ENCODE results near the gene DARS1. TPM values are rescaled to one million over a fixed set of nuclear protein-coding genes. Genes with fewer than 3 reads are reported as not detected.
"Not testable (repeated sequence)": the region's sequence is repeated elsewhere in the genome, so short reads cannot be mapped to it uniquely, and the experiment has no call there.

DARS1 gene
- total RNA-seq, 1 experiment from 2014 or later: 85.3 TPM

GRCh38 chr2:135882415-135882814 is 103.0 kb downstream of the DARS1 start:
- Histone ChIP-seq H3K36me3 (ENCODE audit: control insufficient read depth, insufficient read depth, low read length) (no peaks in the 10 kb centered on the region), H3K27me3 (ENCODE audit: control insufficient read depth, insufficient read depth, low read length) (0 out of 2 replicates have a peak, but pooled peaks cover 7% of the 10 kb centered on the region), H3K9me3 (ENCODE audit: control insufficient read depth, insufficient read depth, low read depth, low read length) (no peaks in the 10 kb centered on the region), H3K4me3 (ENCODE audit: low read depth in 2 of 2, low read length in 2 of 2) (no peak overlapping the region), H3K4me1 (ENCODE audit: control insufficient read depth, insufficient read depth, low read length) (no peaks in the 10 kb centered on the region), H3K27ac (ENCODE audit: low read length) (no peak overlapping the region)
- TF ChIP-seq, protein P1, sequence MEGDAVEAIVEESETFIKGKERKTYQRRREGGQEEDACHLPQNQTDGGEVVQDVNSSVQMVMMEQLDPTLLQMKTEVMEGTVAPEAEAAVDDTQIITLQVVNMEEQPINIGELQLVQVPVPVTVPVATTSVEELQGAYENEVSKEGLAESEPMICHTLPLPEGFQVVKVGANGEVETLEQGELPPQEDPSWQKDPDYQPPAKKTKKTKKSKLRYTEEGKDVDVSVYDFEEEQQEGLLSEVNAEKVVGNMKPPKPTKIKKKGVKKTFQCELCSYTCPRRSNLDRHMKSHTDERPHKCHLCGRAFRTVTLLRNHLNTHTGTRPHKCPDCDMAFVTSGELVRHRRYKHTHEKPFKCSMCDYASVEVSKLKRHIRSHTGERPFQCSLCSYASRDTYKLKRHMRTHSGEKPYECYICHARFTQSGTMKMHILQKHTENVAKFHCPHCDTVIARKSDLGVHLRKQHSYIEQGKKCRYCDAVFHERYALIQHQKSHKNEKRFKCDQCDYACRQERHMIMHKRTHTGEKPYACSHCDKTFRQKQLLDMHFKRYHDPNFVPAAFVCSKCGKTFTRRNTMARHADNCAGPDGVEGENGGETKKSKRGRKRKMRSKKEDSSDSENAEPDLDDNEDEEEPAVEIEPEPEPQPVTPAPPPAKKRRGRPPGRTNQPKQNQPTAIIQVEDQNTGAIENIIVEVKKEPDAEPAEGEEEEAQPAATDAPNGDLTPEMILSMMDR (IDR thresholded peaks at IDR 0.05): no peak
- TF ChIP-seq POLR2AphosphoS5 (IDR thresholded peaks at IDR 0.05; ENCODE audit: low read depth, low read length) (no peak), TCF7L2 (IDR thresholded peaks at IDR 0.05; ENCODE audit: low read depth, low read length) (no peak)
- TF ChIP-seq, protein P2, sequence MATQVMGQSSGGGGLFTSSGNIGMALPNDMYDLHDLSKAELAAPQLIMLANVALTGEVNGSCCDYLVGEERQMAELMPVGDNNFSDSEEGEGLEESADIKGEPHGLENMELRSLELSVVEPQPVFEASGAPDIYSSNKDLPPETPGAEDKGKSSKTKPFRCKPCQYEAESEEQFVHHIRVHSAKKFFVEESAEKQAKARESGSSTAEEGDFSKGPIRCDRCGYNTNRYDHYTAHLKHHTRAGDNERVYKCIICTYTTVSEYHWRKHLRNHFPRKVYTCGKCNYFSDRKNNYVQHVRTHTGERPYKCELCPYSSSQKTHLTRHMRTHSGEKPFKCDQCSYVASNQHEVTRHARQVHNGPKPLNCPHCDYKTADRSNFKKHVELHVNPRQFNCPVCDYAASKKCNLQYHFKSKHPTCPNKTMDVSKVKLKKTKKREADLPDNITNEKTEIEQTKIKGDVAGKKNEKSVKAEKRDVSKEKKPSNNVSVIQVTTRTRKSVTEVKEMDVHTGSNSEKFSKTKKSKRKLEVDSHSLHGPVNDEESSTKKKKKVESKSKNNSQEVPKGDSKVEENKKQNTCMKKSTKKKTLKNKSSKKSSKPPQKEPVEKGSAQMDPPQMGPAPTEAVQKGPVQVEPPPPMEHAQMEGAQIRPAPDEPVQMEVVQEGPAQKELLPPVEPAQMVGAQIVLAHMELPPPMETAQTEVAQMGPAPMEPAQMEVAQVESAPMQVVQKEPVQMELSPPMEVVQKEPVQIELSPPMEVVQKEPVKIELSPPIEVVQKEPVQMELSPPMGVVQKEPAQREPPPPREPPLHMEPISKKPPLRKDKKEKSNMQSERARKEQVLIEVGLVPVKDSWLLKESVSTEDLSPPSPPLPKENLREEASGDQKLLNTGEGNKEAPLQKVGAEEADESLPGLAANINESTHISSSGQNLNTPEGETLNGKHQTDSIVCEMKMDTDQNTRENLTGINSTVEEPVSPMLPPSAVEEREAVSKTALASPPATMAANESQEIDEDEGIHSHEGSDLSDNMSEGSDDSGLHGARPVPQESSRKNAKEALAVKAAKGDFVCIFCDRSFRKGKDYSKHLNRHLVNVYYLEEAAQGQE (IDR thresholded peaks at IDR 0.05; ENCODE audit: insufficient read depth in 1 of 2, low read depth in 2 of 2, low read length in 1 of 2): no peak
- POLR2A ChIA-PET: no interaction called here
- BruUV-seq (replicated peaks): no TSS peak
- CTCF ChIA-PET: no interaction called here
- no peak for DNase-seq (ENCODE audit: low read depth, low spot score)
- no peak for ATAC-seq
- intact Hi-C loops (cut with micrococcal nuclease; ENCODE audit: unreplicated experiment): no loop called here
- in situ Hi-C loops (cut with HindIII; ENCODE audit: low pct_unique_long_range_greater_than_20kb, low sequenced_read_pairs): no loop called here

GRCh38 chr2:135876770-135877169 is 108.7 kb downstream of the DARS1 start:
- H3K4me1 ChIP-seq (ENCODE audit: control insufficient read depth, insufficient read depth, low read length); BruUV-seq (replicated peaks); H3K9me3 ChIP-seq (ENCODE audit: control insufficient read depth, insufficient read depth, low read depth, low read length); H3K27me3 ChIP-seq (ENCODE audit: control insufficient read depth, insufficient read depth, low read length); DNase-seq (ENCODE audit: low read depth, low spot score); in situ Hi-C loops (cut with HindIII; ENCODE audit: low pct_unique_long_range_greater_than_20kb, low sequenced_read_pairs); intact Hi-C loops (cut with micrococcal nuclease; ENCODE audit: unreplicated experiment); H3K36me3 ChIP-seq (ENCODE audit: control insufficient read depth, insufficient read depth, low read length): not testable (repeated sequence)
- Histone ChIP-seq H3K4me3 (ENCODE audit: low read depth in 2 of 2, low read length in 2 of 2) (peak overlapping the region; percentile 68 to 78), H3K27ac (ENCODE audit: low read length) (peak overlapping the region; percentile 72)
- 0 out of 2 replicates have a peak, but pooled peaks have one; percentile 1 for ATAC-seq
- POLR2A ChIA-PET: interaction anchor here (0.7 to 1.0 kb wide), 3 partner anchors 9 to 97 kb away, joined by 4 to 10 read pairs (median 6); no protein-coding TSS in a partner anchor
- CTCF ChIA-PET: interaction anchor here (0.7 kb wide), 1 partner anchor 26 kb away, joined by 4 read pairs; no protein-coding TSS in a partner anchor

DNA sequence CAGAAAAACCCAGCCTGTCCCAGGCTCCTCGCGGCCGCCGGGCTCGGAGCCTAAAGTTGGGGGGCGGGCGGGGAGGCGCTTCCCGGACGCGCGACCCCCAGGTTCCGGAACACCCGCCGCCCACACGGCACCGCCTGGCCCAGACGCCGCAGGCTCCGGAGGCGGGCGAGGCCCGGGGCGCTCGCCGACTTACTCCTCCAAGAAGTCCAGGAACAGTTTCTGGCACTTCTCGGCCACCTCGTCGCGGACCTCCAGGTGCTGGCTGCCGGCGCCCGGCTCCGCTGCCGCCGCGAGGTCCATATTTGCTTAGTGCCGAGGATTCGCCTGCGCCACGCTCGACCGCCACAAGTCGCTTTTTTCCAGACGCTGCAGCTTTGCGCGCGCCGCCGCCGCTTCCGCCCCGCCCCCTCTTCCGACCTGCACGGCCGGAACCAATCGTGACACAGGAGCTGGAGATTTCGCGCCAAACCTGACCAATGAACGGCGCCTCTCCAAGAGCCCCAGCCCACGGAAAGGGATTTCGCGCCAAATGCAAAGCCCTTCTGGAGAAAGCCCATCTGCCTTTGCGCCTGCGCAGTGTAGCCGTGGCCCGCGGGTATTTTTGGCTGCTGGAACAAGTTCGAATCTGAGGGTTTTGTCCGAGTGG is 109.2 kb downstream of the DARS1 start, which contains the start of gene MCM6:
TSS of gene MCM6 (minus strand) at position 378 of the 646 bp plus-strand sequence. CDS start at position 300, 78 bp downstream.
- BruUV-seq (replicated peaks): no TSS peak
- DNase-seq (ENCODE audit: low read depth, low spot score): peak; percentile 93
- ATAC-seq: peak; percentile 98
- H3K36me3 ChIP-seq (ENCODE audit: control insufficient read depth, insufficient read depth, low read length): no peaks in the 10 kb centered on the region; the same call in 1 of the 2 replicates
- H3K4me1 ChIP-seq (ENCODE audit: control insufficient read depth, insufficient read depth, low read length): peaks cover 9% of the 10 kb centered on the region; the same call in 1 of the 2 replicates
- intact Hi-C loops (cut with micrococcal nuclease; ENCODE audit: unreplicated experiment): no loop called here
- H3K9me3 ChIP-seq (ENCODE audit: control insufficient read depth, insufficient read depth, low read depth, low read length): no peaks in the 10 kb centered on the region
- CTCF ChIA-PET: interaction anchor here (0.7 kb wide), 1 partner anchor 25 kb away, joined by 4 read pairs; no protein-coding TSS in a partner anchor
- H3K4me3 ChIP-seq (ENCODE audit: low read depth in 2 of 2, low read length in 2 of 2): peak within 1 kb of the TSS; percentile 68 to 78
- POLR2A ChIA-PET: interaction anchor here (0.7 to 1.1 kb wide), 4 partner anchors 9 to 110 kb away, joined by 3 to 10 read pairs (median 5); no protein-coding TSS in a partner anchor
- in situ Hi-C loops (cut with HindIII; ENCODE audit: low pct_unique_long_range_greater_than_20kb, low sequenced_read_pairs): no loop called here
- TF ChIP-seq TCF7L2 (IDR thresholded peaks at IDR 0.05; ENCODE audit: low read depth, low read length) (0 out of 2 replicates have a peak, but pooled peaks have one; percentile 36), POLR2AphosphoS5 (IDR thresholded peaks at IDR 0.05; ENCODE audit: low read depth, low read length) (peak; percentile 43; the same call in 1 of the 2 replicates), SIN3A (IDR thresholded peaks at IDR 0.05; ENCODE audit: borderline replicate concordance, insufficient read depth, low read depth, low read length) (0 out of 2 replicates have a peak, but pooled peaks have one; percentile 36)
- TF ChIP-seq, protein P1 (IDR thresholded peaks at IDR 0.05): no peak
- TF ChIP-seq, protein P2 (IDR thresholded peaks at IDR 0.05; ENCODE audit: insufficient read depth in 1 of 2, low read depth in 2 of 2, low read length in 1 of 2): no peak
- H3K27me3 ChIP-seq (ENCODE audit: control insufficient read depth, insufficient read depth, low read length): no peaks in the 10 kb centered on the region
- H3K27ac ChIP-seq (ENCODE audit: low read length): peak within 1 kb of the TSS; percentile 72
